Calu3 (cell line): ENCODE results near the gene MAD2L1. TPM values are rescaled to one million over a fixed set of nuclear protein-coding genes. Genes with fewer than 3 reads are reported as not detected.
"Not testable (repeated sequence)": the region's sequence is repeated elsewhere in the genome, so short reads cannot be mapped to it uniquely, and the experiment has no call there.

ENCODE experiments used
- BruUV-seq: library from RNA; stranded (reverse); fragments of 400-500 nt; replicated peaks from 2 replicates; lab custom pipeline; 2021; lab: Mats Ljungman, UMichigan
- CTCF ChIA-PET: fragments of 300-600 bp; sonication (Branson Sonifier 250); formaldehyde crosslinking; loops from one replicate; lab custom pipeline; 2022; ENCODE audit warnings: antibody characterized with exemption; lab: Charles Lee
- DNase-seq: peaks from one replicate; pipeline ENCODE4 v3.0.0; 2022
- H3K27ac Mint-ChIP-seq: one replicate; pipeline ENCODE4 v1.8.0; 2022; ENCODE audit warnings: mixed read lengths; ENCODE audit not compliant: unreplicated experiment
- H3K27me3 Mint-ChIP-seq: one replicate; pipeline ENCODE4 v1.8.0; 2022; ENCODE audit warnings: mixed read lengths; ENCODE audit not compliant: unreplicated experiment
- H3K36me3 Mint-ChIP-seq: one replicate; pipeline ENCODE4 v1.8.0; 2022; ENCODE audit warnings: mild to moderate bottlenecking, moderate library complexity, mixed read lengths; ENCODE audit not compliant: insufficient read depth, unreplicated experiment
- H3K4me1 Mint-ChIP-seq: one replicate; pipeline ENCODE4 v1.8.0; 2022; ENCODE audit warnings: mild to moderate bottlenecking, low read depth, mixed read lengths; ENCODE audit not compliant: unreplicated experiment
- H3K4me3 Mint-ChIP-seq: one replicate; pipeline ENCODE4 v1.8.0; 2022; ENCODE audit warnings: mild to moderate bottlenecking, low read depth, moderate library complexity, mixed read lengths; ENCODE audit not compliant: unreplicated experiment
- H3K9me3 Mint-ChIP-seq: one replicate; pipeline ENCODE4 v1.8.0; 2022; ENCODE audit warnings: low read depth, mixed read lengths; ENCODE audit not compliant: unreplicated experiment
- intact Hi-C: fragments of 100-400 bp; cut with micrococcal nuclease; formaldehyde crosslinking; loops from one replicate; pipeline ENCODE4 v1.10.0; 2022; ENCODE audit not compliant: unreplicated experiment
- total RNA-seq: library from RNA; stranded (reverse); gene quantifications from 2 replicates; pipeline ENCODE4 v1.2.3, GENCODE V29; 2022
- TF ChIP-seq, protein P1 (sequence below): fragments of 200-600 bp; IDR thresholded peaks from one replicate; pipeline ENCODE4 v1.8.0; 2022; ENCODE audit warnings: antibody characterized with exemption; ENCODE audit not compliant: unreplicated experiment

The MAD2L1 gene
- total RNA-seq, 1 experiment from 2014 or later, result 42.9 TPM

DNA sequence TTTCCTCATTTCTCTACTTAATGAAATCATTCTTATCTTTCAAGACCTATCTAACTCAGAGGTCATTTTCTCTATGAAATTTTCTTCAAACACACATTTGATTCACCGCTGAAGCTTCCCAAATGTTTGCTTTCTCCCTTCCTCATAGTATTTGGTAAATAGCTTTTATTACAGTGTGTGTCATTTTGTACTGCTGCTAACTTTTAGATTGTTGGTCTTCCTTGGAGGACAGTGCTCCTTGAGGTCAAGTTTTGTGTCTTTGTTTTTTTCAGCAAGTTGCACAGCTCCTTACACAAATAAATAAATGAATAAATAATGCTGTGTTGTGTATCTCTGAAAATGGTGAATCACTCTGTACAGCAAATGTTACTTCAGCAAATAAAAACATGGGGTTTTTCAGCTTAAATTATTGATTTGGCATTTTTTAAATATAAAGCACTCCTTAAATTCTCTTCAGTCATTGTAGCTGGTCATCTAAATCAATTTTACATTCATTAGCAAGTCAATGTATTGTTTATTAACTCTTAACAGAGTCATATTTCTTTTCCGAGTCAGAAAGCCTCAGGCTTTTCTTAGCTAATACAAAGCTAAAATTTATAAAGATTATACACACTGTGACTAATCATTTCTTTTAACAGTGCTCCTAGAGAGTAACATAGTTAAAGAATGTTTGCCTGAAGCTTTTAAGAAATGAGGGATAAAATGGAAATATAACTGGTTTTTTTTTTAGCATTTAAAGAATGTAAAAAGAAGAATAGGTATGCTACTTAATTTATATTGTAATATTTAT lies 30.1 kb upstream of the MAD2L1 start:
- TF ChIP-seq, protein P1, sequence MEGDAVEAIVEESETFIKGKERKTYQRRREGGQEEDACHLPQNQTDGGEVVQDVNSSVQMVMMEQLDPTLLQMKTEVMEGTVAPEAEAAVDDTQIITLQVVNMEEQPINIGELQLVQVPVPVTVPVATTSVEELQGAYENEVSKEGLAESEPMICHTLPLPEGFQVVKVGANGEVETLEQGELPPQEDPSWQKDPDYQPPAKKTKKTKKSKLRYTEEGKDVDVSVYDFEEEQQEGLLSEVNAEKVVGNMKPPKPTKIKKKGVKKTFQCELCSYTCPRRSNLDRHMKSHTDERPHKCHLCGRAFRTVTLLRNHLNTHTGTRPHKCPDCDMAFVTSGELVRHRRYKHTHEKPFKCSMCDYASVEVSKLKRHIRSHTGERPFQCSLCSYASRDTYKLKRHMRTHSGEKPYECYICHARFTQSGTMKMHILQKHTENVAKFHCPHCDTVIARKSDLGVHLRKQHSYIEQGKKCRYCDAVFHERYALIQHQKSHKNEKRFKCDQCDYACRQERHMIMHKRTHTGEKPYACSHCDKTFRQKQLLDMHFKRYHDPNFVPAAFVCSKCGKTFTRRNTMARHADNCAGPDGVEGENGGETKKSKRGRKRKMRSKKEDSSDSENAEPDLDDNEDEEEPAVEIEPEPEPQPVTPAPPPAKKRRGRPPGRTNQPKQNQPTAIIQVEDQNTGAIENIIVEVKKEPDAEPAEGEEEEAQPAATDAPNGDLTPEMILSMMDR, result no peak
- CTCF ChIA-PET, result no interaction called here
- Mint-ChIP-seq H3K4me3 (no peak overlapping the region), H3K27ac (no peak overlapping the region), H3K4me1 (no peaks in the 10 kb centered on the region), H3K36me3 (no peaks in the 10 kb centered on the region), H3K27me3 (no peaks in the 10 kb centered on the region), H3K9me3 (no peaks in the 10 kb centered on the region)
- intact Hi-C loops, result no loop called here
- BruUV-seq, result no TSS peak
- DNase-seq, result no peak

DNA sequence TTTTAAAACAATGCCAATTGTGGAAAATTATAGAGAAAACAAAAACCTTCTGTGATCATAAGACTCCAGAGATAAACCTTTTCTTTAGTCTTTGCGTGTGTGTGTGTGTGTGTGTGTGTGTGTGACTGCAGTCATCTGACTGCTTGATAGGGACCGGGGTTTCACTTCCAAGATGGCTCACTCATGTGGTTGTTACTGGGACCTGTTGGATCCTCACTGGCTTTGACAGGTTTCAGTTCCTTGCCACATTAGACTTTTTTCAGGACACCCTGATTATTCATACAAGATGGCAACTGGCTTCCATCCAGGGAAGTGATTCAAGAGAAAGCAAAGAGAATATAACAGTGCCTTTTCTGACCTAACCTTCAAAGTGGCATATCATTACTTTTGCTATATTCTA lies 21.9 kb upstream of the MAD2L1 start:
- CTCF ChIA-PET, result interaction anchor here (0.6 kb wide), 1 partner anchor 939 kb away, joined by 3 read pairs; no protein-coding TSS in a partner anchor
- TF ChIP-seq, protein P1, result no peak
- H3K4me1 Mint-ChIP-seq, result no peaks in the 10 kb centered on the region
- H3K36me3 Mint-ChIP-seq, result no peaks in the 10 kb centered on the region
- H3K27me3 Mint-ChIP-seq, result no peaks in the 10 kb centered on the region
- H3K4me3 Mint-ChIP-seq, result no peak overlapping the region
- peaks cover 3% of the 10 kb centered on the region for H3K9me3 Mint-ChIP-seq
- no peak overlapping the region for H3K27ac Mint-ChIP-seq
- BruUV-seq, result no TSS peak
- intact Hi-C loops, result no loop called here
- DNase-seq, result no peak

- H3K27ac Mint-ChIP-seq, H3K9me3 Mint-ChIP-seq, H3K4me3 Mint-ChIP-seq, H3K27me3 Mint-ChIP-seq, H3K4me1 Mint-ChIP-seq, intact Hi-C loops, DNase-seq, H3K36me3 Mint-ChIP-seq, BruUV-seq: not testable (repeated sequence)
- CTCF ChIA-PET, result interaction anchor here (0.6 kb wide), 1 partner anchor 939 kb away, joined by 3 read pairs; no protein-coding TSS in a partner anchor
Measured at GRCh38 chr4:120088066-120088465, 21.4 kb upstream of the MAD2L1 start.

GRCh38 chr4:120085705-120086104 lies 19.1 kb upstream of the MAD2L1 start:
- intact Hi-C loops, result no loop called here
- Mint-ChIP-seq H3K36me3 (no peaks in the 10 kb centered on the region), H3K4me1 (no peaks in the 10 kb centered on the region)

More at GRCh38 chr4:120085705-120086104, 19.1 kb upstream of the MAD2L1 start:
- Mint-ChIP-seq H3K9me3 (no peaks in the 10 kb centered on the region), H3K27me3 (no peaks in the 10 kb centered on the region), H3K4me3 (no peak overlapping the region), H3K27ac (no peak overlapping the region)
- DNase-seq, result no peak
- TF ChIP-seq, protein P1, result no peak
- BruUV-seq, result no TSS peak
- CTCF ChIA-PET, result no interaction called here
